H1 (cell line): ENCODE results near the gene CYLD. TPM values are rescaled to one million over a fixed set of nuclear protein-coding genes. Genes with fewer than 3 reads are reported as not detected.

Source experiments
- CTCF ChIA-PET: fragments of 300-600 bp; sonication (Branson Sonifier 250); formaldehyde crosslinking; loops from one replicate; lab custom pipeline; 2021; ENCODE audit not compliant: partially characterized antibody; lab: Charles Lee
- POLR2A ChIA-PET: fragments of 300-600 bp; sonication (Branson Sonifier 250); formaldehyde crosslinking; loops from one replicate; lab custom pipeline; 2021; ENCODE audit warnings: inconsistent platforms; ENCODE audit not compliant: partially characterized antibody; lab: Charles Lee
- DNase-seq, 2 experiments: peaks; one replicate each; pipeline versions ENCODE4 v3.0.0 to v3.0.0-alpha.2; 2010 to 2022; ENCODE audit warnings: low spot score in 2 of 2, low read depth in 1 of 2, mixed read lengths in 1 of 2
- FAIRE-seq: peaks from 2 replicates; lab custom pipeline; 2011; peaks lifted over from hg19 to GRCh38; lab: Jason Lieb, UNC
- H2AFZ ChIP-seq: 2 replicates; pipeline ENCODE4 v1.8.1; 2012; ENCODE audit warnings: low read length, inconsistent platforms
- H2AK5ac ChIP-seq: 2 replicates; pipeline ENCODE4 v1.6.1; 2013; ENCODE audit warnings: low read depth, low read length
- H2BK120ac ChIP-seq: replicated peaks from 2 replicates; pipeline ENCODE3; 2013; ENCODE audit warnings: low read depth, low read length, inconsistent platforms
- H2BK12ac ChIP-seq: 2 replicates; pipeline ENCODE4 v1.6.1; 2013; ENCODE audit warnings: low read depth, low read length
- H2BK15ac ChIP-seq: 2 replicates; pipeline ENCODE4 v1.6.1; 2013; ENCODE audit warnings: low read length
- H2BK20ac ChIP-seq: 2 replicates; pipeline ENCODE4 v1.6.1; 2013; ENCODE audit warnings: low read length
- H2BK5ac ChIP-seq: 2 replicates; pipeline ENCODE4 v1.6.1; 2013; ENCODE audit warnings: low read depth, low read length
- H3K14ac ChIP-seq: 2 replicates; pipeline ENCODE4 v1.6.1; 2013; ENCODE audit warnings: inconsistent platforms; ENCODE audit not compliant: insufficient read length
- H3K18ac ChIP-seq: 2 replicates; pipeline ENCODE4 v1.6.1; 2013; ENCODE audit warnings: low read length; ENCODE audit errors: extremely low read depth
- H3K23ac ChIP-seq: 2 replicates; pipeline ENCODE4 v1.6.1; 2013; ENCODE audit warnings: inconsistent platforms; ENCODE audit not compliant: insufficient read length
- H3K23me2 ChIP-seq: 2 replicates; pipeline ENCODE4 v1.6.1; 2013; ENCODE audit warnings: low read depth, low read length
- H3K27ac ChIP-seq: 2 replicates; pipeline ENCODE4 v1.6.1; 2011; ENCODE audit warnings: low read depth, low read length, inconsistent platforms
- H3K27me3 ChIP-seq, 4 experiments: replicated peaks in 1 of 4; 1 replicate in 1 of 4; 2 replicates in 3 of 4; pipeline versions ENCODE4 v1.6.1 to v1.8.1; 2011 to 2013; ENCODE audit warnings: low read length in 3 of 4, mild to moderate bottlenecking in 3 of 4, inconsistent platforms in 2 of 4, mixed read lengths in 2 of 4, moderate library complexity in 1 of 4; ENCODE audit not compliant: control insufficient read depth in 3 of 4, insufficient read depth in 3 of 4; ENCODE audit errors: extremely low read depth in 1 of 4
- H3K36me3 ChIP-seq, 4 experiments: 2 replicates each; pipeline versions ENCODE4 v1.6.1 to v1.8.1; 2011 to 2013; ENCODE audit warnings: mild to moderate bottlenecking in 4 of 4, low read length in 3 of 4, moderate library complexity in 2 of 4, control low read depth in 1 of 4, inconsistent platforms in 1 of 4; ENCODE audit not compliant: insufficient read depth in 4 of 4, control insufficient read depth in 2 of 4
- H3K4ac ChIP-seq: replicated peaks from 2 replicates; pipeline ENCODE3; 2013; ENCODE audit warnings: low read length, low read depth, mixed read lengths, inconsistent platforms; ENCODE audit not compliant: insufficient read length
- H3K4me1 ChIP-seq, 4 experiments: replicated peaks in 1 of 4; 1 replicate in 1 of 4; 2 replicates in 3 of 4; pipeline versions ENCODE4 v1.6.1 to v1.8.1; 2011 to 2013; ENCODE audit warnings: low read length in 3 of 4, inconsistent platforms in 2 of 4, mixed read lengths in 1 of 4; ENCODE audit not compliant: insufficient read depth in 4 of 4, control insufficient read depth in 3 of 4
- H3K4me2 ChIP-seq, 2 experiments: 2 replicates each; pipeline versions ENCODE4 v1.6.1 to v1.8.1; 2011 to 2013; ENCODE audit warnings: low read depth in 2 of 2, low read length in 2 of 2, control low read depth in 1 of 2, inconsistent platforms in 1 of 2, mild to moderate bottlenecking in 1 of 2; ENCODE audit not compliant: insufficient read depth in 1 of 2
- H3K4me3 ChIP-seq, 4 experiments: fragments of 200-600, 300-600 bp in 1 of 4; sonication (generic), shearing (Covaris generic), sonication (Bioruptor Twin) in 1 of 4; 2 replicates each; pipeline versions ENCODE4 v1.5.1 to v1.8.1; 2011 to 2016; ENCODE audit warnings: low read length in 4 of 4, low read depth in 3 of 4, control low read depth in 2 of 4, inconsistent platforms in 2 of 4, mild to moderate bottlenecking in 2 of 4, mixed read lengths in 1 of 4, moderate library complexity in 1 of 4; ENCODE audit not compliant: insufficient read depth in 2 of 4; ENCODE audit errors: extremely low read depth in 1 of 4
- H3K56ac ChIP-seq: replicated peaks from 2 replicates; pipeline ENCODE3; 2013; ENCODE audit warnings: low read depth, mild to moderate bottlenecking, mixed read lengths, low read length, inconsistent platforms; ENCODE audit not compliant: insufficient read length
- H3K79me1 ChIP-seq: 2 replicates; pipeline ENCODE4 v1.6.1; 2013; ENCODE audit warnings: low read depth, low read length, control low read depth
- H3K79me2 ChIP-seq, 2 experiments: 2 replicates each; pipeline versions ENCODE4 v1.6.1 to v1.8.1; 2012 to 2013; ENCODE audit warnings: low read length in 2 of 2, mild to moderate bottlenecking in 2 of 2, inconsistent platforms in 1 of 2; ENCODE audit not compliant: insufficient read depth in 2 of 2, control insufficient read depth in 1 of 2
- H3K9ac ChIP-seq, 4 experiments: replicated peaks in 1 of 4; 1 replicate in 1 of 4; 2 replicates in 3 of 4; pipeline versions ENCODE4 v1.6.1 to v1.8.1; 2011 to 2013; ENCODE audit warnings: low read depth in 3 of 4, low read length in 3 of 4, control low read depth in 2 of 4, mild to moderate bottlenecking in 2 of 4, moderate library complexity in 2 of 4, inconsistent platforms in 1 of 4; ENCODE audit errors: extremely low read depth in 1 of 4
- H3K9me3 ChIP-seq, 2 experiments: 2 replicates each; pipeline versions ENCODE4 v1.6.1 to v1.8.1; 2012 to 2013; ENCODE audit warnings: mild to moderate bottlenecking in 2 of 2, moderate library complexity in 2 of 2, control low read depth in 1 of 2, inconsistent platforms in 1 of 2, low read depth in 1 of 2, low read length in 1 of 2, mixed read lengths in 1 of 2; ENCODE audit not compliant: insufficient read depth in 2 of 2
- H4K20me1 ChIP-seq, 2 experiments: replicated peaks in 1 of 2; 2 replicates each; pipeline versions ENCODE3 to v1.8.1; 2011 to 2013; ENCODE audit warnings: inconsistent platforms in 2 of 2, low read length in 2 of 2, mild to moderate bottlenecking in 1 of 2; ENCODE audit not compliant: insufficient read depth in 2 of 2, control insufficient read depth in 1 of 2
- H4K5ac ChIP-seq: 2 replicates; pipeline ENCODE4 v1.6.1; 2013; ENCODE audit warnings: low read length, low read depth, mixed read lengths, inconsistent platforms; ENCODE audit not compliant: insufficient read length
- H4K8ac ChIP-seq: 2 replicates; pipeline ENCODE4 v1.8.0; 2013; ENCODE audit warnings: mild to moderate bottlenecking, moderate library complexity, low read length, inconsistent platforms; ENCODE audit not compliant: insufficient read depth; ENCODE audit errors: extremely low read depth
- H4K91ac ChIP-seq: replicated peaks from 2 replicates; pipeline ENCODE3; 2013; ENCODE audit warnings: low read length, mixed read lengths, inconsistent platforms; ENCODE audit not compliant: insufficient read length
- ASH2L ChIP-seq: fragments of 200-600, 300-600 bp; sonication (generic); IDR thresholded peaks from one replicate; pipeline ENCODE4 v1.7.1; 2017; ENCODE audit warnings: low read length
- CBX8 ChIP-seq: fragments of 300-800, 300-1000 bp; sonication (generic); IDR thresholded peaks from 2 replicates; pipeline ENCODE4 v1.7.1; 2016; ENCODE audit warnings: low read depth, low read length, borderline replicate concordance
- CEBPB ChIP-seq: IDR thresholded peaks from 2 replicates; pipeline ENCODE4 v1.6.1; 2012; ENCODE audit warnings: low read depth, low read length
- CTCF ChIP-seq, 3 experiments: IDR thresholded peaks; 1 replicate in 2 of 3; 2 replicates in 1 of 3; pipeline versions ENCODE4 v1.5.1 to v1.6.1; 2011; ENCODE audit warnings: low read length in 3 of 3, mild to moderate bottlenecking in 3 of 3, inconsistent platforms in 2 of 3, low read depth in 1 of 3, moderate library complexity in 1 of 3; ENCODE audit not compliant: insufficient read depth in 1 of 3; ENCODE audit errors: control extremely low read depth in 1 of 3
- GTF2F1 ChIP-seq: IDR thresholded peaks from 2 replicates; pipeline ENCODE4 v1.6.1; 2012; ENCODE audit warnings: low read depth, low read length, improper control_type of control experiment, borderline replicate concordance
- MAX ChIP-seq: IDR thresholded peaks from 2 replicates; pipeline ENCODE4 v1.6.1; 2012; ENCODE audit warnings: inconsistent platforms
- POU5F1 ChIP-seq: IDR thresholded peaks from 2 replicates; pipeline ENCODE4 v1.6.1; 2011; ENCODE audit warnings: low read depth, mild to moderate bottlenecking, low read length, moderate library complexity
- RAD21 ChIP-seq, 2 experiments: IDR thresholded peaks in 1 of 2; conservative IDR thresholded peaks in 1 of 2; 2 replicates each; pipeline ENCODE4 v1.6.1; 2011; ENCODE audit warnings: low read depth in 2 of 2, low read length in 2 of 2, improper control_type of control experiment in 1 of 2, inconsistent platforms in 1 of 2, mild to moderate bottlenecking in 1 of 2, moderate library complexity in 1 of 2
- WGBS, 2 experiments: shearing (Covaris generic) in 1 of 2; methylation state at CpG; one replicate each; pipeline versions ENCODE4 v1.1.6 to v1.1.7; 2013 to 2015; ENCODE audit warnings: low lambda C conversion rate in 2 of 2, mixed read lengths in 2 of 2, inconsistent platforms in 1 of 2, low coverage in 1 of 2, missing lambda C conversion rate in 1 of 2; ENCODE audit not compliant: insufficient replicate concordance in 2 of 2, insufficient coverage in 1 of 2, insufficient read length in 1 of 2; ENCODE audit errors: extremely low coverage in 1 of 2, missing lambda C conversion rate in 1 of 2; 5-methylcytosine and 5-hydroxymethylcytosine counted together
- polyA plus RNA-seq, 7 experiments: library from polyadenylated mRNA; depleted of rRNA in 3 of 7; stranded (reverse) in 5 of 7; unstranded in 2 of 7; fragments of >200 nt in 5 of 7; fragments of 200-250 nt in 2 of 7; gene quantifications; 1 replicate in 5 of 7; 2 replicates in 1 of 7; 4 replicates in 1 of 7; pipeline versions ENCODE4 v1.2.1 to v1.2.3, GENCODE V29; 2011 to 2013; ENCODE audit warnings: missing spikeins in 2 of 7, mixed read lengths in 2 of 7
- total RNA-seq: library from RNA; stranded (reverse); fragmentation: NEBNext Ultra II Directional; extraction: Animal tissue kit (Norgen Biotek cat#: 25700); gene quantifications from 2 replicates; pipeline ENCODE4 v1.2.1, GENCODE V29; 2021

CYLD gene
- total and polyA plus RNA-seq, 2 of the 8 experiments (the other 6 are each of a cell fraction or from before 2014, with no cell fraction given): 3.7 to 18.8 TPM

GRCh38 chr16:50719401-50720337, 22.2 kb upstream of the CYLD start:
- no peaks in the 10 kb centered on the region for H4K20me1 ChIP-seq
- no peak overlapping the region for H3K27ac ChIP-seq
- H2BK120ac ChIP-seq: no peak overlapping the region
- FAIRE-seq: no peak
- H3K23me2 ChIP-seq: 0 out of 2 replicates have a peak, but pooled peaks cover 2% of the 10 kb centered on the region
- no peak overlapping the region for H3K23ac ChIP-seq
- no peak overlapping the region for H2AK5ac ChIP-seq
- CTCF ChIA-PET: interaction anchor here (0.6 to 3.1 kb wide), 18 partner anchors 9 to 330 kb away, joined by 3 to 17 read pairs (median 4); partner anchors contain the start of gene SNX20
- peak overlapping the region; percentile 59; the same call in 1 of the 2 replicates for H4K8ac ChIP-seq
- POLR2A ChIA-PET: no interaction called here
- no peak overlapping the region for H3K18ac ChIP-seq
- peak in 1 of 2 experiments; percentile 53 for DNase-seq
- H3K36me3 ChIP-seq: no peaks in the 10 kb centered on the region
- H3K4me2 ChIP-seq: no peak overlapping the region
- H3K4me1 ChIP-seq: peaks cover 0 to 9% (median 3%) of the 10 kb centered on the region in 4 experiments; a peak in 5 of 7 replicates
- no peak overlapping the region for H4K5ac ChIP-seq
- no peak overlapping the region for H3K14ac ChIP-seq
- no peak overlapping the region for H3K4me3 ChIP-seq
- no peak overlapping the region for H3K4ac ChIP-seq
- no peak overlapping the region for H2BK12ac ChIP-seq
- H3K56ac ChIP-seq: no peak overlapping the region
- 86% methylated on average over 20 of the region's 20 CpGs; no CpG with 5 or more reads in 1 of the 2 experiments for WGBS, 2 experiments
- peak overlapping the region; percentile 29; the same call in 1 of the 2 replicates for H2BK15ac ChIP-seq
- H3K9ac ChIP-seq: no peak overlapping the region
- no peak overlapping the region for H2BK20ac ChIP-seq
- no peaks in the 10 kb centered on the region for H3K79me1 ChIP-seq
- peak overlapping the region; percentile 82 for H2AFZ ChIP-seq
- H3K27me3 ChIP-seq: no peaks in the 10 kb centered on the region
- no peaks in the 10 kb centered on the region for H3K79me2 ChIP-seq
- no peaks in the 10 kb centered on the region for H3K9me3 ChIP-seq
- H4K91ac ChIP-seq: no peak overlapping the region
- H2BK5ac ChIP-seq: no peak overlapping the region
- TF ChIP-seq ASH2L: no peak
- TF ChIP-seq CEBPB: 0 out of 2 replicates have a peak, but pooled peaks have one; percentile 34
- TF ChIP-seq POU5F1: no peak
- TF ChIP-seq RAD21 (IDR thresholded peaks at IDR 0.05 in 1 of 2, conservative IDR thresholded peaks at IDR 0.05 in 1 of 2; ENCODE audit: low read depth in 2 of 2, low read length in 2 of 2): peak; percentile 15 to 29; a peak in 2 of 4 replicates
- TF ChIP-seq GTF2F1: no peak
- TF ChIP-seq MAX: no peak
- TF ChIP-seq CBX8: no peak
- peak; percentile 35 to 55 (median 43); a peak in 3 of 4 replicates for TF ChIP-seq CTCF (IDR thresholded peaks at IDR 0.05; ENCODE audit: control extremely low read depth in 1 of 3, insufficient read depth in 1 of 3, low read depth in 1 of 3, low read length in 3 of 3)
